Colonic mucosa (tissue), 4 donors: ENCODE data around the gene GKN2. TPM values are rescaled to one million over a fixed set of nuclear protein-coding genes. Genes with fewer than 3 reads are reported as not detected.

Source experiments
- DNase-seq: peaks from one replicate; pipeline ENCODE4 v3.0.0-alpha.2; 2020
- H3K27ac ChIP-seq: fragments of 200-600 bp; one replicate; pipeline ENCODE4 v1.8.0; 2021
- H3K27me3 ChIP-seq: fragments of 200-600 bp; one replicate; pipeline ENCODE4 v1.8.0; 2021
- H3K36me3 ChIP-seq: fragments of 200-600 bp; one replicate; pipeline ENCODE4 v1.8.0; 2021
- H3K4me1 ChIP-seq: fragments of 200-600 bp; one replicate; pipeline ENCODE4 v1.8.0; 2021; ENCODE audit warnings: mild to moderate bottlenecking
- H3K4me3 ChIP-seq: fragments of 200-600 bp; one replicate; pipeline ENCODE4 v1.8.0; 2021
- H3K9ac ChIP-seq, 2 donors: one replicate each; pipeline ENCODE4 v1.7.0; 2013; ENCODE audit warnings: control low read depth in 2 of 2, low read depth in 2 of 2, low read length in 2 of 2
- H3K9me3 ChIP-seq: fragments of 200-600 bp; one replicate; pipeline ENCODE4 v1.8.0; 2021
- CTCF ChIP-seq: fragments of 200-600 bp; IDR thresholded peaks from one replicate; pipeline ENCODE4 v1.8.0; 2022; ENCODE audit warnings: antibody characterized with exemption, mild to moderate bottlenecking
- intact Hi-C: fragments of 100-400 bp; cut with DNase I; formaldehyde crosslinking; loops from one replicate; pipeline ENCODE4 v1.14.1; 2022
- total RNA-seq, 2 donors: library from RNA; stranded (reverse); fragmentation: NEBNext Ultra II Directional in 1 of 2; extraction: Animal tissue kit (Norgen Biotek cat#: 25700) in 1 of 2; gene quantifications; one replicate each; pipeline ENCODE4 v1.2.1, GENCODE V29; 2021
- donor health status: healthy.
- donor health status: DM: no; HTN: no; CAD: no.
- donor health status: DM: no; HTN: no; CAD: no.

The GKN2 gene
- total RNA-seq, 2 donors from 2014 or later = 0.32 TPM; not detected in 1

GRCh38 chr2:68980956-68981355 lies 28.3 kb upstream of the GKN2 start:
- DNase-seq = no peak
- Histone ChIP-seq H3K27me3 (no peaks in the 10 kb centered on the region), H3K27ac (no peak overlapping the region), H3K9me3 (no peaks in the 10 kb centered on the region), H3K36me3 (no peaks in the 10 kb centered on the region), H3K4me3 (no peak overlapping the region), H3K4me1 (no peaks in the 10 kb centered on the region), H3K9ac (no peak overlapping the region)
- no peak for TF ChIP-seq CTCF
- intact Hi-C loops = no loop called here

- no peaks in the 10 kb centered on the region for H3K4me1 ChIP-seq
- no peak for TF ChIP-seq CTCF
- intact Hi-C loops = no loop called here
- no peak overlapping the region for H3K4me3 ChIP-seq
- no peaks in the 10 kb centered on the region for H3K9me3 ChIP-seq
- H3K36me3 ChIP-seq = no peaks in the 10 kb centered on the region
- no peak for DNase-seq
- H3K27me3 ChIP-seq = no peaks in the 10 kb centered on the region
- no peak overlapping the region for H3K27ac ChIP-seq
- no peak overlapping the region for H3K9ac ChIP-seq
Measured at GRCh38 chr2:68978098-68978497, 25.4 kb upstream of the GKN2 start.

GRCh38 chr2:68977453-68977852 lies 24.8 kb upstream of the GKN2 start:
- intact Hi-C loops = no loop called here
- no peak for DNase-seq
- Histone ChIP-seq H3K4me1 (no peaks in the 10 kb centered on the region), H3K36me3 (no peaks in the 10 kb centered on the region), H3K4me3 (no peak overlapping the region), H3K27ac (no peak overlapping the region), H3K9ac (no peak overlapping the region), H3K27me3 (no peaks in the 10 kb centered on the region), H3K9me3 (no peaks in the 10 kb centered on the region)
- no peak for TF ChIP-seq CTCF

GRCh38 chr2:68975844-68976243 lies 23.2 kb upstream of the GKN2 start:
- no peak for DNase-seq
- intact Hi-C loops = no loop called here
- Histone ChIP-seq H3K9ac (no peak overlapping the region), H3K27ac (no peak overlapping the region), H3K36me3 (no peaks in the 10 kb centered on the region), H3K9me3 (no peaks in the 10 kb centered on the region), H3K4me1 (no peaks in the 10 kb centered on the region), H3K4me3 (no peak overlapping the region), H3K27me3 (no peaks in the 10 kb centered on the region)
- TF ChIP-seq CTCF = no peak

GRCh38 chr2:68974946-68975665 lies 22.4 kb upstream of the GKN2 start:
- H3K27me3 ChIP-seq = no peaks in the 10 kb centered on the region
- no peaks in the 10 kb centered on the region for H3K36me3 ChIP-seq
- H3K4me1 ChIP-seq = no peaks in the 10 kb centered on the region
- no peak overlapping the region for H3K9ac ChIP-seq
- no peak for TF ChIP-seq CTCF
- intact Hi-C loops = no loop called here
- no peak for DNase-seq
- no peaks in the 10 kb centered on the region for H3K9me3 ChIP-seq
- no peak overlapping the region for H3K27ac ChIP-seq
- no peak overlapping the region for H3K4me3 ChIP-seq
